ENCODE data around the gene CYP4F12. TPM values are rescaled to one million over a fixed set of nuclear protein-coding genes. Genes with fewer than 3 reads are reported as not detected.

The CYP4F12 gene
- polyA plus RNA-seq (2012; ENCODE audit: insufficient read depth, insufficient read length, low read depth), result 0.43 TPM

- H3K9me3 ChIP-seq, result no peaks in the 10 kb centered on the region; the same call in 1 of the 2 replicates
- no peaks in the 10 kb centered on the region for H3K36me3 ChIP-seq
- TF ChIP-seq CTCF (IDR thresholded peaks at IDR 0.05; ENCODE audit: low read depth, low read length), result no peak
Observed at GRCh38 chr19:15672580-15673175, at the start of gene CYP4F12. Gene CYP4F12 (plus strand): TSS chr19:15673087. CDS start chr19:15673530, 443 bp downstream.

GRCh38 chr19:15623711-15624318 lies 49.1 kb upstream of the CYP4F12 start:
- DNase-seq, result no peak
- H3K27me3 ChIP-seq, result no peaks in the 10 kb centered on the region
- H3K4me1 ChIP-seq, result no peaks in the 10 kb centered on the region
- TF ChIP-seq CTCF (IDR thresholded peaks at IDR 0.05; ENCODE audit: low read depth, low read length), result no peak
- no peaks in the 10 kb centered on the region for H3K36me3 ChIP-seq
- H3K9me3 ChIP-seq, result no peaks in the 10 kb centered on the region
- no peak overlapping the region for H3K4me3 ChIP-seq (ENCODE audit: low read depth, low read length)

More at GRCh38 chr19:15672580-15673175, at the start of gene CYP4F12:
- H3K4me3 ChIP-seq (ENCODE audit: low read depth, low read length), result no peak within 1 kb of the TSS
- no peaks in the 10 kb centered on the region for H3K4me1 ChIP-seq
- no peaks in the 10 kb centered on the region for H3K27me3 ChIP-seq
- DNase-seq, result peak; percentile 27

GRCh38 chr19:15628236-15629002 lies 44.5 kb upstream of the CYP4F12 start:
- no peak overlapping the region for H3K4me3 ChIP-seq (ENCODE audit: low read depth, low read length)
- H3K9me3 ChIP-seq, result no peaks in the 10 kb centered on the region
- no peak for TF ChIP-seq CTCF (IDR thresholded peaks at IDR 0.05; ENCODE audit: low read depth, low read length)
- DNase-seq, result no peak
- no peaks in the 10 kb centered on the region for H3K4me1 ChIP-seq
- H3K36me3 ChIP-seq, result no peaks in the 10 kb centered on the region
- no peaks in the 10 kb centered on the region for H3K27me3 ChIP-seq

- Histone ChIP-seq H3K4me3 (ENCODE audit: low read depth, low read length) (no peak overlapping the region), H3K27me3 (no peaks in the 10 kb centered on the region), H3K9me3 (no peaks in the 10 kb centered on the region), H3K4me1 (no peaks in the 10 kb centered on the region), H3K36me3 (no peaks in the 10 kb centered on the region)
- peak; percentile 80 for DNase-seq
- TF ChIP-seq CTCF (IDR thresholded peaks at IDR 0.05; ENCODE audit: low read depth, low read length), result peak; percentile 93
Observed at GRCh38 chr19:15629003-15629880, 43.6 kb upstream of the CYP4F12 start.

GRCh38 chr19:15631817-15632216 lies 41.1 kb upstream of the CYP4F12 start:
- TF ChIP-seq CTCF (IDR thresholded peaks at IDR 0.05; ENCODE audit: low read depth, low read length), result peak; percentile 40
- Histone ChIP-seq H3K4me1 (no peaks in the 10 kb centered on the region), H3K36me3 (no peaks in the 10 kb centered on the region), H3K9me3 (no peaks in the 10 kb centered on the region), H3K4me3 (ENCODE audit: low read depth, low read length) (no peak overlapping the region), H3K27me3 (no peaks in the 10 kb centered on the region)
- peak; percentile 41 for DNase-seq
